Body of pancreas (tissue), 4 donors: ENCODE measurements around the gene SETD5.

Source experiments
- CTCF ChIP-seq, 7 experiments: fragments of 450-650 bp in 4 of 7; fragments of 200-600 bp in 3 of 7; sonication (generic) in 3 of 7; IDR thresholded peaks; one replicate each; pipeline ENCODE4 v1.5.1; 2016 to 2019; ENCODE audit warnings: antibody characterized with exemption in 7 of 7
- POLR2A ChIP-seq, 3 donors: fragments of 450-650 bp; IDR thresholded peaks; one replicate each; pipeline ENCODE4 v1.6.1; 2016; ENCODE audit warnings: antibody characterized with exemption in 3 of 3, mild to moderate bottlenecking in 2 of 3

GRCh38 chr3:9512456-9513045, 115.1 kb downstream of the SETD5 start:
- no peak for TF ChIP-seq POLR2A (IDR thresholded peaks at IDR 0.05)
- TF ChIP-seq CTCF (IDR thresholded peaks at IDR 0.05) = no peak
